IMR-90 (cell line): ENCODE results near the gene DAAM1. TPM values are rescaled to one million over a fixed set of nuclear protein-coding genes. Genes with fewer than 3 reads are reported as not detected.

Source experiments
- ATAC-seq: fragments of 200-7000 bp; cut with Tn5 transposase; 2 replicates; pipeline ENCODE4 v1.9.1; 2020; ENCODE audit warnings: low read depth, mild to moderate bottlenecking, moderate library complexity
- BruUV-seq: library from RNA; stranded (reverse); fragments of 400-500 nt; replicated peaks from 2 replicates; lab custom pipeline; 2021; lab: Mats Ljungman, UMichigan
- CTCF ChIA-PET: fragments of 300-600 bp; formaldehyde crosslinking; extraction: SDS; loops from one replicate; lab custom pipeline; 2021; ENCODE audit warnings: antibody characterized with exemption; lab: Yijun Ruan, JAX
- POLR2A ChIA-PET: fragments of 300-600 bp; sonication (Branson Sonifier 250); formaldehyde crosslinking; loops from one replicate; lab custom pipeline; 2022; ENCODE audit warnings: antibody characterized with exemption; ENCODE audit not compliant: unreplicated experiment; lab: Charles Lee
- DNase-seq: peaks from one replicate; pipeline ENCODE4 v3.0.0; 2013
- H2AFZ ChIP-seq: replicated peaks from 2 replicates; pipeline ENCODE3; 2013; ENCODE audit warnings: low read length, mild to moderate bottlenecking; ENCODE audit not compliant: poor library complexity
- H2AK5ac ChIP-seq: 2 replicates; pipeline ENCODE4 v1.6.1; 2013; ENCODE audit warnings: low read depth, low read length, inconsistent platforms
- H2AK9ac ChIP-seq: replicated peaks from 2 replicates; pipeline ENCODE3; 2013; ENCODE audit warnings: mild to moderate bottlenecking, low read depth, low read length, moderate library complexity; ENCODE audit not compliant: poor library complexity
- H2BK120ac ChIP-seq: 2 replicates; pipeline ENCODE4 v1.6.1; 2013; ENCODE audit warnings: low read depth, low read length, inconsistent platforms
- H2BK15ac ChIP-seq: 3 replicates; pipeline ENCODE4 v1.6.1; 2013; ENCODE audit warnings: low read depth, low read length, inconsistent platforms
- H2BK20ac ChIP-seq: 2 replicates; pipeline ENCODE4 v1.6.1; 2013; ENCODE audit warnings: low read depth, mild to moderate bottlenecking, inconsistent platforms, low read length, moderate library complexity
- H2BK5ac ChIP-seq: 2 replicates; pipeline ENCODE4 v1.6.1; 2013; ENCODE audit warnings: mild to moderate bottlenecking, low read depth, low read length, inconsistent platforms; ENCODE audit not compliant: poor library complexity, severe bottlenecking
- H3K14ac ChIP-seq: replicated peaks from 2 replicates; pipeline ENCODE4 v1.6.1; 2013; ENCODE audit warnings: low read depth, low read length, inconsistent platforms
- H3K18ac ChIP-seq: 2 replicates; pipeline ENCODE4 v1.6.1; 2013; ENCODE audit warnings: low read depth, low read length, control low read depth
- H3K23ac ChIP-seq: 2 replicates; pipeline ENCODE4 v1.6.1; 2013; ENCODE audit warnings: low read depth, low read length, inconsistent platforms
- H3K27ac ChIP-seq: 2 replicates; pipeline ENCODE4 v1.5.1; 2013; ENCODE audit warnings: mild to moderate bottlenecking, control low read depth, low read length; ENCODE audit not compliant: insufficient read depth
- H3K27me3 ChIP-seq: 2 replicates; pipeline ENCODE4 v1.6.1; 2013; ENCODE audit warnings: low read length; ENCODE audit not compliant: control insufficient read depth, insufficient read depth
- H3K36me3 ChIP-seq: 2 replicates; pipeline ENCODE4 v1.6.1; 2013; ENCODE audit warnings: low read length, mixed read lengths; ENCODE audit not compliant: control insufficient read depth, insufficient read depth
- H3K4ac ChIP-seq: 2 replicates; pipeline ENCODE4 v1.6.1; 2013; ENCODE audit warnings: low read depth, low read length, inconsistent platforms
- H3K4me1 ChIP-seq: 2 replicates; pipeline ENCODE4 v1.6.1; 2013; ENCODE audit warnings: low read length, mixed read lengths; ENCODE audit not compliant: control insufficient read depth, insufficient read depth
- H3K4me2 ChIP-seq: 2 replicates; pipeline ENCODE4 v1.6.1; 2013; ENCODE audit warnings: low read depth, mild to moderate bottlenecking, control low read depth, low read length, moderate library complexity
- H3K4me3 ChIP-seq: 2 replicates; pipeline ENCODE4 v1.5.1; 2013; ENCODE audit warnings: low read depth, mild to moderate bottlenecking, control low read depth, low read length, moderate library complexity; ENCODE audit not compliant: insufficient read depth
- H3K56ac ChIP-seq: 2 replicates; pipeline ENCODE4 v1.6.1; 2013; ENCODE audit warnings: low read length, inconsistent platforms; ENCODE audit not compliant: insufficient read depth; ENCODE audit errors: extremely low read depth
- H3K79me1 ChIP-seq, 2 experiments: 2 replicates each; pipeline ENCODE4 v1.6.1; 2013; ENCODE audit warnings: low read length in 2 of 2, inconsistent platforms in 1 of 2, low read depth in 1 of 2
- H3K9ac ChIP-seq: 2 replicates; pipeline ENCODE4 v1.6.1; 2013; ENCODE audit warnings: low read depth, low read length, control low read depth
- H3K9me1 ChIP-seq: 2 replicates; pipeline ENCODE4 v1.6.1; 2013; ENCODE audit warnings: low read length, inconsistent platforms; ENCODE audit not compliant: insufficient read depth
- H3K9me3 ChIP-seq: 2 replicates; pipeline ENCODE4 v1.6.1; 2013; ENCODE audit warnings: low read length; ENCODE audit not compliant: control insufficient read depth, insufficient read depth
- H4K20me1 ChIP-seq: 2 replicates; pipeline ENCODE4 v1.6.1; 2013; ENCODE audit warnings: low read length, inconsistent platforms; ENCODE audit not compliant: insufficient read depth
- H4K5ac ChIP-seq: 2 replicates; pipeline ENCODE4 v1.6.1; 2013; ENCODE audit warnings: mild to moderate bottlenecking, low read depth, low read length, control low read depth
- H4K8ac ChIP-seq, 2 experiments: 2 replicates each; pipeline ENCODE4 v1.6.1; 2013; ENCODE audit warnings: low read depth in 2 of 2, low read length in 2 of 2, control low read depth in 1 of 2, inconsistent platforms in 1 of 2
- H4K91ac ChIP-seq: 2 replicates; pipeline ENCODE4 v1.6.1; 2013; ENCODE audit warnings: low read depth, low read length, inconsistent platforms; ENCODE audit not compliant: insufficient read depth
- FOS ChIP-seq: fragments of 150-350 bp; IDR thresholded peaks from 2 replicates; pipeline ENCODE4 v1.6.1; 2016; ENCODE audit warnings: low read depth, low read length
- MAFK ChIP-seq: IDR thresholded peaks from 2 replicates; pipeline ENCODE4 v1.6.1; 2012; ENCODE audit warnings: low read depth, low read length, improper control_type of control experiment
- POLR2A ChIP-seq: IDR thresholded peaks from 2 replicates; pipeline ENCODE4 v1.6.1; 2012; ENCODE audit warnings: mild to moderate bottlenecking, low read depth, low read length
- RFX5 ChIP-seq: IDR thresholded peaks from 2 replicates; pipeline ENCODE4 v1.8.0; 2012; ENCODE audit warnings: low read depth, mild to moderate bottlenecking, low read length, moderate library complexity
- WGBS, 2 experiments: methylation state at CpG; one replicate each; pipeline versions ENCODE4 v1.1.5 to v1.1.7; 2013; ENCODE audit warnings: missing lambda C conversion rate in 2 of 2; ENCODE audit not compliant: insufficient read length in 1 of 2; ENCODE audit errors: extremely low coverage in 2 of 2; 5-methylcytosine and 5-hydroxymethylcytosine counted together
- dilution Hi-C: fragments of 300-500 bp; cut with HindIII; formaldehyde crosslinking; loops from one replicate; pipeline ENCODE4 v1.14.3; 2018; ENCODE audit warnings: low sequenced_read_pairs; ENCODE audit not compliant: unreplicated experiment
- in situ Hi-C: fragments of 300-500 bp; cut with MboI; formaldehyde crosslinking; loops from 3 replicates; pipeline ENCODE4 v1.14.3; 2019; ENCODE audit warnings: low sequenced_read_pairs, inconsistent platforms, mixed read lengths
- intact Hi-C: fragments of 100-400 bp; cut with micrococcal nuclease; formaldehyde crosslinking; loops from 2 replicates; pipeline ENCODE4 v1.10.0; 2022
- polyA plus RNA-seq, 3 experiments: library from polyadenylated mRNA; depleted of rRNA; stranded (reverse); fragments of >200 nt; gene quantifications; 2 replicates each; pipeline ENCODE4 v1.2.3, GENCODE V29; 2012; ENCODE audit warnings: low replicate concordance in 1 of 3
- total RNA-seq: library from RNA; depleted of rRNA; stranded (reverse); fragments of >200 nt; gene quantifications from 2 replicates; pipeline ENCODE4 v1.2.3, GENCODE V29; 2012

DAAM1 gene
- total and polyA plus RNA-seq, 2 of the 4 experiments (the other 2 are of a cell fraction): 4.8 to 5.4 TPM

GRCh38 chr14:59292028-59292427, 103.6 kb downstream of the DAAM1 start:
- H2AFZ ChIP-seq: no peak overlapping the region
- no peak overlapping the region for H2BK20ac ChIP-seq
- in situ Hi-C loops: no loop called here
- dilution Hi-C loops: no loop called here
- no peak overlapping the region for H3K14ac ChIP-seq
- no peaks in the 10 kb centered on the region; the same call in 1 of the 2 replicates for H3K27me3 ChIP-seq
- BruUV-seq: no TSS peak
- H2AK9ac ChIP-seq: no peak overlapping the region
- intact Hi-C loops: no loop called here
- WGBS, 2 experiments: no CpG with 5 or more reads among the region's 1 CpG
- H3K18ac ChIP-seq: no peak overlapping the region
- H3K4me2 ChIP-seq: no peak overlapping the region
- H3K23ac ChIP-seq: no peak overlapping the region
- H4K8ac ChIP-seq: no peak overlapping the region
- no peak for DNase-seq
- ChIA-PET CTCF (no interaction called here), POLR2A (no interaction called here)
- peaks cover 6% of the 10 kb centered on the region for H3K4me1 ChIP-seq
- no peak overlapping the region for H4K5ac ChIP-seq
- TF ChIP-seq RFX5 (no peak), POLR2A (no peak), MAFK (no peak), FOS (no peak)
- no peak overlapping the region for H3K9ac ChIP-seq
- no peak overlapping the region for H2BK15ac ChIP-seq
- no peaks in the 10 kb centered on the region for H3K9me3 ChIP-seq
- no peak overlapping the region for H3K56ac ChIP-seq
- H3K4me3 ChIP-seq: no peak overlapping the region
- H2AK5ac ChIP-seq: no peak overlapping the region
- no peak overlapping the region for H2BK5ac ChIP-seq
- H3K4ac ChIP-seq: no peak overlapping the region
- ATAC-seq: no peak
- no peaks in the 10 kb centered on the region for H3K9me1 ChIP-seq
- peaks cover 3% of the 10 kb centered on the region; the same call in 1 of the 2 replicates for H3K36me3 ChIP-seq
- no peak overlapping the region for H3K27ac ChIP-seq
- no peak overlapping the region for H2BK120ac ChIP-seq
- H3K79me1 ChIP-seq: no peaks in the 10 kb centered on the region
- H4K20me1 ChIP-seq: no peaks in the 10 kb centered on the region
- H4K91ac ChIP-seq: no peak overlapping the region
